SK-N-SH treated with all-trans-retinoic acid at 6 μM for 48 hours (cell line): ENCODE measurements around the gene RFX8.
A peak's percentile ranks its signal among the peaks of the same experiment; 100 is the strongest.

ENCODE experiments used
- ATAC-seq: fragments of 200-7000 bp; cut with Tn5 transposase; 3 replicates; pipeline ENCODE4 v1.9.1; 2020; ENCODE audit warnings: mild to moderate bottlenecking, moderate library complexity
- ARNTL ChIP-seq: fragments of 450-650 bp; formaldehyde crosslinking; IDR thresholded peaks from 2 replicates; pipeline ENCODE4 v1.5.0; 2020; ENCODE audit warnings: low read depth, mild to moderate bottlenecking, moderate library complexity, borderline replicate concordance
- CREB5 ChIP-seq: fragments of 250-450 bp; sonication (Bioruptor Pico); IDR thresholded peaks from 2 replicates; pipeline ENCODE4 v1.5.1; 2020; ENCODE audit warnings: low read depth, mild to moderate bottlenecking, moderate library complexity
- CSDC2 ChIP-seq: fragments of 250-450 bp; sonication (Bioruptor Pico); IDR thresholded peaks from 2 replicates; pipeline ENCODE4 v1.5.0; 2020; ENCODE audit warnings: mild to moderate bottlenecking, moderate library complexity
- ESRRG ChIP-seq: fragments of 250-450 bp; sonication (Bioruptor Pico); IDR thresholded peaks from 2 replicates; pipeline ENCODE4 v1.6.1; 2021; ENCODE audit warnings: mild to moderate bottlenecking
- GLIS3 ChIP-seq: fragments of 250-450 bp; sonication (Bioruptor Pico); IDR thresholded peaks from 2 replicates; pipeline ENCODE4 v1.5.0; 2020; ENCODE audit warnings: mild to moderate bottlenecking, moderate library complexity
- ISL1 ChIP-seq: fragments of 250-450 bp; sonication (Bioruptor Pico); IDR thresholded peaks from 2 replicates; pipeline ENCODE4 v2.1.2; 2022; ENCODE audit warnings: mild to moderate bottlenecking, moderate library complexity
- OSR1 ChIP-seq: fragments of 250-450 bp; sonication (Bioruptor Pico); IDR thresholded peaks from 2 replicates; pipeline ENCODE4 v1.8.0; 2022; ENCODE audit warnings: moderate library complexity, mild to moderate bottlenecking, inconsistent platforms
- PPARA ChIP-seq: fragments of 250-450 bp; sonication (Bioruptor Pico); IDR thresholded peaks from 2 replicates; pipeline ENCODE4 v1.5.0; 2020; ENCODE audit warnings: mild to moderate bottlenecking, borderline replicate concordance
- RARB ChIP-seq: fragments of 250-450 bp; sonication (Bioruptor Pico); IDR thresholded peaks from 2 replicates; pipeline ENCODE4 v1.8.0; 2021; ENCODE audit warnings: mild to moderate bottlenecking, moderate library complexity
- SNAI2 ChIP-seq: fragments of 250-450 bp; sonication (Bioruptor Pico); IDR thresholded peaks from 2 replicates; pipeline ENCODE4 v1.5.0; 2020; ENCODE audit warnings: mild to moderate bottlenecking, moderate library complexity
- TOX ChIP-seq: fragments of 250-450 bp; sonication (Bioruptor Pico); IDR thresholded peaks from 2 replicates; pipeline ENCODE4 v1.8.0; 2021; ENCODE audit warnings: mild to moderate bottlenecking, moderate library complexity, borderline replicate concordance
- TSHZ2 ChIP-seq: fragments of 250-450 bp; sonication (Bioruptor Pico); IDR thresholded peaks from 2 replicates; pipeline ENCODE4 v1.5.0; 2020; ENCODE audit warnings: mild to moderate bottlenecking, moderate library complexity
- ZC3H10 ChIP-seq: fragments of 250-450 bp; sonication (Bioruptor Pico); IDR thresholded peaks from 2 replicates; pipeline ENCODE4 v1.5.1; 2021; ENCODE audit warnings: mild to moderate bottlenecking, moderate library complexity
- ZFP3 ChIP-seq: fragments of 250-450 bp; sonication (Bioruptor Pico); IDR thresholded peaks from 2 replicates; pipeline ENCODE4 v1.5.0; 2020; ENCODE audit warnings: mild to moderate bottlenecking, moderate library complexity
- ZNF565 ChIP-seq: fragments of 450-650 bp; formaldehyde crosslinking; conservative IDR thresholded peaks from 2 replicates; pipeline ENCODE4 v1.5.0; 2020; ENCODE audit warnings: low read depth, mild to moderate bottlenecking, moderate library complexity
- ZNF70 ChIP-seq: fragments of 450-650 bp; formaldehyde crosslinking; IDR thresholded peaks from 2 replicates; pipeline ENCODE4 v1.5.0; 2020; ENCODE audit warnings: mild to moderate bottlenecking, moderate library complexity
- ZNF8 ChIP-seq: fragments of 450-650 bp; formaldehyde crosslinking; IDR thresholded peaks from 2 replicates; pipeline ENCODE4 v1.5.0; 2020; ENCODE audit warnings: mild to moderate bottlenecking, moderate library complexity
- TF ChIP-seq, protein P1 (sequence below): fragments of 250-450 bp; sonication (Bioruptor Pico); IDR thresholded peaks from 2 replicates; pipeline ENCODE4 v1.8.0; 2020; ENCODE audit warnings: mild to moderate bottlenecking, moderate library complexity, borderline replicate concordance
- TF ChIP-seq, protein P2 (sequence below): fragments of 250-450 bp; sonication (Bioruptor Pico); IDR thresholded peaks from 2 replicates; pipeline ENCODE4 v1.5.1; 2021; ENCODE audit warnings: mild to moderate bottlenecking, moderate library complexity

Gene RFX8

GRCh38 chr2:101380376-101380775 is 94.5 kb downstream of the RFX8 start:
- ATAC-seq, result peak; percentile 49; the same call in 2 of the 3 replicates
- TF ChIP-seq ZC3H10 (CRISPR knock-in tag), result no peak
- no peak for TF ChIP-seq TOX (CRISPR knock-in tag)
- TF ChIP-seq ZNF565 (CRISPR knock-in tag), result no peak
- TF ChIP-seq CSDC2 (CRISPR knock-in tag), result no peak
- no peak for TF ChIP-seq RARB (CRISPR knock-in tag)
- TF ChIP-seq, protein P1, sequence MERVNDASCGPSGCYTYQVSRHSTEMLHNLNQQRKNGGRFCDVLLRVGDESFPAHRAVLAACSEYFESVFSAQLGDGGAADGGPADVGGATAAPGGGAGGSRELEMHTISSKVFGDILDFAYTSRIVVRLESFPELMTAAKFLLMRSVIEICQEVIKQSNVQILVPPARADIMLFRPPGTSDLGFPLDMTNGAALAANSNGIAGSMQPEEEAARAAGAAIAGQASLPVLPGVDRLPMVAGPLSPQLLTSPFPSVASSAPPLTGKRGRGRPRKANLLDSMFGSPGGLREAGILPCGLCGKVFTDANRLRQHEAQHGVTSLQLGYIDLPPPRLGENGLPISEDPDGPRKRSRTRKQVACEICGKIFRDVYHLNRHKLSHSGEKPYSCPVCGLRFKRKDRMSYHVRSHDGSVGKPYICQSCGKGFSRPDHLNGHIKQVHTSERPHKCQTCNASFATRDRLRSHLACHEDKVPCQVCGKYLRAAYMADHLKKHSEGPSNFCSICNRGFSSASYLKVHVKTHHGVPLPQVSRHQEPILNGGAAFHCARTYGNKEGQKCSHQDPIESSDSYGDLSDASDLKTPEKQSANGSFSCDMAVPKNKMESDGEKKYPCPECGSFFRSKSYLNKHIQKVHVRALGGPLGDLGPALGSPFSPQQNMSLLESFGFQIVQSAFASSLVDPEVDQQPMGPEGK (CRISPR knock-in tag), result no peak
- no peak for TF ChIP-seq OSR1
- TF ChIP-seq ZNF70 (CRISPR knock-in tag), result no peak
- no peak for TF ChIP-seq GLIS3 (CRISPR knock-in tag)
- no peak for TF ChIP-seq CREB5
- no peak for TF ChIP-seq TSHZ2 (CRISPR knock-in tag)
- TF ChIP-seq PPARA (CRISPR knock-in tag), result no peak
- no peak for TF ChIP-seq ARNTL (CRISPR knock-in tag)
- TF ChIP-seq ZNF8 (CRISPR knock-in tag), result no peak
- TF ChIP-seq ZFP3, result no peak
- no peak for TF ChIP-seq ISL1 (CRISPR knock-in tag)
- TF ChIP-seq, protein P2, sequence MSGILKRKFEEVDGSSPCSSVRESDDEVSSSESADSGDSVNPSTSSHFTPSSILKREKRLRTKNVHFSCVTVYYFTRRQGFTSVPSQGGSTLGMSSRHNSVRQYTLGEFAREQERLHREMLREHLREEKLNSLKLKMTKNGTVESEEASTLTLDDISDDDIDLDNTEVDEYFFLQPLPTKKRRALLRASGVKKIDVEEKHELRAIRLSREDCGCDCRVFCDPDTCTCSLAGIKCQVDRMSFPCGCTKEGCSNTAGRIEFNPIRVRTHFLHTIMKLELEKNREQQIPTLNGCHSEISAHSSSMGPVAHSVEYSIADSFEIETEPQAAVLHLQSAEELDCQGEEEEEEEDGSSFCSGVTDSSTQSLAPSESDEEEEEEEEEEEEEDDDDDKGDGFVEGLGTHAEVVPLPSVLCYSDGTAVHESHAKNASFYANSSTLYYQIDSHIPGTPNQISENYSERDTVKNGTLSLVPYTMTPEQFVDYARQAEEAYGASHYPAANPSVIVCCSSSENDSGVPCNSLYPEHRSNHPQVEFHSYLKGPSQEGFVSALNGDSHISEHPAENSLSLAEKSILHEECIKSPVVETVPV (CRISPR knock-in tag), result no peak
- TF ChIP-seq, all 23 proteins: peak for 0

DNA sequence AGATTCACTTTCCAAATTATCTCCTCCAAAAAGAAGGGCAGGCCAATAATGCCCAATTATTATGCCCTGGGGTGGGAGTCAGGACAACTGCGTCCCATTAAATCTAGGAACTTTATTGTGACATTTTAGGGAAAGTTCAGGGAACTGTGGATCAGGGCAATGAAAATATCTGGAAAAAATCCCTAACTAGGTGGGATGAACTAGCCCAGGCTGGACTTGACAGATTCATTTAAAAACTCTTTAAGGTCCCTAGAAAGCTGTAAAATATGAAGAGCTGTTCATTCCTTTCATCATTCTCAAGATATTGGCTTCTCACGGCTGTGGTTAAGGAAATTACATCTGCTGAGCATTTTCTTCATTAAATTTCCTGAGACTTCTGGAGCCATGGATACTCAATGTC is 95.8 kb downstream of the RFX8 start:
- TF ChIP-seq ESRRG (CRISPR knock-in tag) (no peak), RARB (CRISPR knock-in tag) (no peak), SNAI2 (CRISPR knock-in tag) (no peak), CSDC2 (CRISPR knock-in tag) (no peak), ZNF565 (CRISPR knock-in tag) (no peak), TSHZ2 (CRISPR knock-in tag) (no peak)
- TF ChIP-seq, protein P1 (CRISPR knock-in tag), result no peak
- ATAC-seq, result no peak
